Measurements from ENCODE around the gene MRPL20.
"Not testable (repeated sequence)": the region's sequence is repeated elsewhere in the genome, so short reads cannot be mapped to it uniquely, and the experiment has no call there.

The MRPL20 gene

DNA sequence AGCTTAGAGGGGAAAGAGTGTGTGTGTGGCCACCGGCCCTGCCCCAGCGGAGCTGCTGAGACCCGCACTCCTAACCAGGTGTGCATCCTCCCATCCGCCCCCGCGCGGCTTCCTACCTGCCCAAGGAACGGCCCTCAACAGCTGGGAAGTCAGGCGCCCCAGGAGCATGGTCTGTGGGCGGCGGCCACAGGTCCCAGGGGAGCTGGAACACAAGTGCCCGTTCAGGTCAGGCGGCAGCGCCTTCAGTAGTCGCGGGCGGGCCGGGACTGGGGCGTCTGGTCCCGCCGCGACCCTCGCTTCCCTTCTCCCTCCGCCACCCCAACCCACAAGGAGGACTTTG lies 32.5 kb downstream of the MRPL20 start:
- Histone ChIP-seq H3K9ac (ENCODE audit: insufficient read length, low read depth) (peak overlapping the region; percentile 90), H3K4me3 (ENCODE audit: insufficient read length, low read depth) (peak overlapping the region; percentile 92), H3K36me3 (ENCODE audit: insufficient read depth, insufficient read length, low read length) (peaks cover 42% of the 10 kb centered on the region), H3K4me1 (ENCODE audit: insufficient read depth, insufficient read length) (peaks cover 3% of the 10 kb centered on the region), H3K27me3 (ENCODE audit: insufficient read depth, insufficient read length) (no peaks in the 10 kb centered on the region), H3K9me3 (ENCODE audit: insufficient read depth, low read length) (no peaks in the 10 kb centered on the region)
- TF ChIP-seq SUZ12 (IDR thresholded peaks at IDR 0.05; ENCODE audit: extremely low read depth, insufficient read depth, insufficient read length) (no peak), ZNF274 (IDR thresholded peaks at IDR 0.05; ENCODE audit: low read depth, low read length) (no peak), YY1 (IDR thresholded peaks at IDR 0.05; ENCODE audit: insufficient read depth, insufficient read length) (no peak)
- DNase-seq (ENCODE audit: low read depth, low spot score), result no peak

DNA sequence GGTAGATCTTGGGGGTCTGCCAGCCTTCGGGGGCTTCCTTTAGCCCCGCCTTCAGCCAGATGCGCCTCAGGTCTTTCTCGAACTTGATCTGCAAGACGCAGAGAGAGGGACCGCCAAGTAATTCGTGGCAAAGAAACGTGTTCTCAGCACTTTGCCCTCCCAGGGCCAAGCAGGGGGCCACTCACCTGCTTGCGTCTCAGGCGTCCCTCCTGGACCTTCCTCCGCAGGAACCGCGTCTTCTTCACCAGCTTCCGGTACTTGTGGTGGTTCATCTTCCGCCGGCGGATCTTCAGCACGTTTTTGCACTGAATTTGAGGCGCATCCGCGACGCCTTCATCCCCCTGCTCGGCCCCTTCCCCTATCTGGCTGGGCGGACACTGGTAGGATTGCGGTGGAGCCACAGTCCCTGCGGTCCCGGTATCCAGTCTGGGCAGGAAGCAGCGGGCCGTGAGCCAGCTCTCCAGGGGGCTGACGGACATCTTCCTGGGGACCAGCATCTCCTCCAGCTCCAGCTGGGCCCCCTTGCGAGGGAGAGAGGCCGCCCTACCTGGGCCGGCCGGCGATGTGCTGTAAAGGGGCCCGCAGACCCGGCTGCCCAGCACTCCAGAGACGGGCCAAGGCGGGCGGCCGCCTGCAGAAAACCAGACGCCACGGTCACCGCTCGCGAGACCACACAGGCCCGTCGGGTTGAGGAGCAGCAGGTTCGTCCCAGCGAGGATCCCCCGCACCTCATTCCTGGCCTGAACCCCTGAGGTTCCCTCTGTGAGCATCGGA lies 33.1 kb downstream of the MRPL20 start:
- no peak for DNase-seq (ENCODE audit: low read depth, low spot score)
- Histone ChIP-seq H3K4me1 (ENCODE audit: insufficient read depth, insufficient read length) (peaks cover 3% of the 10 kb centered on the region), H3K36me3 (ENCODE audit: insufficient read depth, insufficient read length, low read length) (peaks cover 42% of the 10 kb centered on the region), H3K9ac (ENCODE audit: insufficient read length, low read depth) (peak overlapping the region; percentile 90), H3K27me3 (ENCODE audit: insufficient read depth, insufficient read length) (no peaks in the 10 kb centered on the region), H3K9me3 (ENCODE audit: insufficient read depth, low read length) (no peaks in the 10 kb centered on the region), H3K4me3 (ENCODE audit: insufficient read length, low read depth) (peak overlapping the region; percentile 92)
- TF ChIP-seq SUZ12 (IDR thresholded peaks at IDR 0.05; ENCODE audit: extremely low read depth, insufficient read depth, insufficient read length) (no peak), ZNF274 (IDR thresholded peaks at IDR 0.05; ENCODE audit: low read depth, low read length) (no peak), YY1 (IDR thresholded peaks at IDR 0.05; ENCODE audit: insufficient read depth, insufficient read length) (no peak)

GRCh38 chr1:1373051-1373814 lies 33.9 kb downstream of the MRPL20 start:
- no peak overlapping the region for H3K4me3 ChIP-seq (ENCODE audit: insufficient read length, low read depth)
- peak overlapping the region; percentile 90 for H3K9ac ChIP-seq (ENCODE audit: insufficient read length, low read depth)

DNA sequence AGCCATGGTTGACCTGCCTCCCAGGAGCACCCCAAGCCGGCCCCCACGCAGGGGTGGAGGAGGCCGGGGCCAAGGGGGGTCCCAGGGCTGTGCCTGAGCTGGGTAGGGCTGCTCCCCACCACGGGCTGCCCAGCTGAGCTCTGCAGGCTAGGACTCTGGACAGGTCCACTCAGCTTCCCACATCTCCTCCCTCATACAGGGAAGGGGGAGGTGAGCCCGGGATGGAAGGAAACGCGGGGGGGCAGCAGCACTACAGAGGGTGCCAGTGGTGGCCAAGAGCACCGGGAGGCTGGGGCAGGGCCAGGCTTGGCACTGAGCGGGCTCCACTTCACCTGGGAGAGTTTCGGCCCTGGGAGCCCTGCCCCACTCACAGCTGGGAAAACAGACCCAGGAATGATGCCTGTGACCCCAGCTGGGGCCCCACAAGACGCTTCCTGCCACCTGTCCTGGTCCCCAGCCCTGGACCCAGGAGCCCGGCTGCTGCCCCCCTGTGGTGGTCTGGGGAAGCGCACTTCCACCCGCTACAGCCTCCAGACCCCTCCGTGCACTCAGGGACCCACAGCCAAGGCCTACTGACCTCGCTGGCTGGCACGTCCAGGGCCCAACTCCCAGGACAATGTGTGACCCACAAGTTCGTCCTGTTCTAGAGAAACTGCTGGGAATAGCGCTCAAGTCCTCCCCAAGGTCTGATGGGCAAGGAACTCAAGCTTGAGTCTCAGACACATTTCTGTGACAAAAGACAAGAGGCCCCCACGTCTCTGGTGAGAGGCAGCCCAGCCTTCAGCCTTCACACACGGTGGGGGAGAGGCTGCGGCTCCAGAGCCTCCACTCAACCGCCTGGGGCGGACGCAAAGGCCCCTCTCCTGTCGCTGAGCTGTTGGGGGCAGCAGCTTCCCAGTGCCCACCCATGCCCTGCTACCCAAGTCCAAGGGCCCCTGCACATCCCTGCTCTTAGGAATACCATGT lies 35.1 kb downstream of the MRPL20 start:
- peaks cover 42% of the 10 kb centered on the region for H3K36me3 ChIP-seq (ENCODE audit: insufficient read depth, insufficient read length, low read length)
- TF ChIP-seq YY1 (IDR thresholded peaks at IDR 0.05; ENCODE audit: insufficient read depth, insufficient read length) (no peak), ZNF274 (IDR thresholded peaks at IDR 0.05; ENCODE audit: low read depth, low read length) (no peak), SUZ12 (IDR thresholded peaks at IDR 0.05; ENCODE audit: extremely low read depth, insufficient read depth, insufficient read length) (no peak)

More at GRCh38 chr1:1373051-1373814, 33.9 kb downstream of the MRPL20 start:
- Histone ChIP-seq H3K36me3 (ENCODE audit: insufficient read depth, insufficient read length, low read length) (peaks cover 42% of the 10 kb centered on the region), H3K27me3 (ENCODE audit: insufficient read depth, insufficient read length) (no peaks in the 10 kb centered on the region), H3K4me1 (ENCODE audit: insufficient read depth, insufficient read length) (peaks cover 3% of the 10 kb centered on the region), H3K9me3 (ENCODE audit: insufficient read depth, low read length) (no peaks in the 10 kb centered on the region)
- TF ChIP-seq SUZ12 (IDR thresholded peaks at IDR 0.05; ENCODE audit: extremely low read depth, insufficient read depth, insufficient read length), result no peak
- no peak for TF ChIP-seq YY1 (IDR thresholded peaks at IDR 0.05; ENCODE audit: insufficient read depth, insufficient read length)
- no peak for TF ChIP-seq ZNF274 (IDR thresholded peaks at IDR 0.05; ENCODE audit: low read depth, low read length)
- DNase-seq (ENCODE audit: low read depth, low spot score), result no peak

GRCh38 chr1:1371364-1371745 lies 35.7 kb downstream of the MRPL20 start:
- TF ChIP-seq ZNF274 (IDR thresholded peaks at IDR 0.05; ENCODE audit: low read depth, low read length) (no peak), YY1 (IDR thresholded peaks at IDR 0.05; ENCODE audit: insufficient read depth, insufficient read length) (no peak), SUZ12 (IDR thresholded peaks at IDR 0.05; ENCODE audit: extremely low read depth, insufficient read depth, insufficient read length) (no peak)
- no peak for DNase-seq (ENCODE audit: low read depth, low spot score)

More for the DNA sequence above, 35.1 kb downstream of the MRPL20 start:
- no peak for DNase-seq (ENCODE audit: low read depth, low spot score)
- H3K4me1 ChIP-seq (ENCODE audit: insufficient read depth, insufficient read length), result peaks cover 3% of the 10 kb centered on the region
- H3K27me3 ChIP-seq (ENCODE audit: insufficient read depth, insufficient read length), result no peaks in the 10 kb centered on the region
- peak overlapping the region; percentile 42 for H3K9ac ChIP-seq (ENCODE audit: insufficient read length, low read depth)
- 0 out of 2 replicates have a peak, but pooled peaks cover 2% of the 10 kb centered on the region for H3K9me3 ChIP-seq (ENCODE audit: insufficient read depth, low read length)
- no peak overlapping the region for H3K4me3 ChIP-seq (ENCODE audit: insufficient read length, low read depth)

GRCh38 chr1:1370771-1371300 lies 36.3 kb downstream of the MRPL20 start:
- Histone ChIP-seq H3K9me3 (ENCODE audit: insufficient read depth, low read length) (peaks cover 9% of the 10 kb centered on the region; the same call in 1 of the 2 replicates), H3K36me3 (ENCODE audit: insufficient read depth, insufficient read length, low read length) (peaks cover 34% of the 10 kb centered on the region), H3K9ac (ENCODE audit: insufficient read length, low read depth) (no peak overlapping the region), H3K4me1 (ENCODE audit: insufficient read depth, insufficient read length) (peaks cover 3% of the 10 kb centered on the region), H3K27me3 (ENCODE audit: insufficient read depth, insufficient read length) (no peaks in the 10 kb centered on the region), H3K4me3 (ENCODE audit: insufficient read length, low read depth) (no peak overlapping the region)
- no peak for DNase-seq (ENCODE audit: low read depth, low spot score)
- no peak for TF ChIP-seq ZNF274 (IDR thresholded peaks at IDR 0.05; ENCODE audit: low read depth, low read length)
- TF ChIP-seq SUZ12 (IDR thresholded peaks at IDR 0.05; ENCODE audit: extremely low read depth, insufficient read depth, insufficient read length), result no peak
- no peak for TF ChIP-seq YY1 (IDR thresholded peaks at IDR 0.05; ENCODE audit: insufficient read depth, insufficient read length)

More at GRCh38 chr1:1371364-1371745, 35.7 kb downstream of the MRPL20 start:
- H3K36me3 ChIP-seq (ENCODE audit: insufficient read depth, insufficient read length, low read length), result peaks cover 35% of the 10 kb centered on the region
- peaks cover 8% of the 10 kb centered on the region; the same call in 1 of the 2 replicates for H3K9me3 ChIP-seq (ENCODE audit: insufficient read depth, low read length)
- H3K4me3 ChIP-seq (ENCODE audit: insufficient read length, low read depth), result no peak overlapping the region
- H3K4me1 ChIP-seq (ENCODE audit: insufficient read depth, insufficient read length), result peaks cover 3% of the 10 kb centered on the region
- H3K9ac ChIP-seq (ENCODE audit: insufficient read length, low read depth), result no peak overlapping the region
- H3K27me3 ChIP-seq (ENCODE audit: insufficient read depth, insufficient read length), result no peaks in the 10 kb centered on the region

DNA sequence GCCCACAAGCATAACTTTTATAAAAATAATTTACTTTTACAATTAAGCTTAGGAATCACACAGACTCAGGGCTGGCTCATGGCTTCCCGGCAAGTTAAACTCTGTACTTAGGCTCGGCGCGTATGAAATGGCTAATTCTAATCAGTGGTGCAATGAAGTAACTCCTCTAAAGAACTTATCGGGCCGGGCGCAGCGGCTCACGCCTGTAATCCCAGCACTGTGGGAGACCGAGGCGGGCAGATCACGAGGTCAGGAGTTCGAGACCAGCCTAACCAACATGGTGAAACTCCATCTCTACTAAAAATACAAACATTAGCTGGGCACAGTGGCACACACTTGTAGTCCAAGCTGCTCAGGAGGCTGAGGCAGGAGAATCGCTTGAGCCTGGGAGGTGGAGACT lies 37.0 kb downstream of the MRPL20 start:
- H3K9ac ChIP-seq (ENCODE audit: insufficient read length, low read depth); H3K4me3 ChIP-seq (ENCODE audit: insufficient read length, low read depth); DNase-seq (ENCODE audit: low read depth, low spot score); H3K9me3 ChIP-seq (ENCODE audit: insufficient read depth, low read length); H3K4me1 ChIP-seq (ENCODE audit: insufficient read depth, insufficient read length); H3K27me3 ChIP-seq (ENCODE audit: insufficient read depth, insufficient read length): not testable (repeated sequence)
- peaks cover 34% of the 10 kb centered on the region for H3K36me3 ChIP-seq (ENCODE audit: insufficient read depth, insufficient read length, low read length)
